GM12891 (cell line): ENCODE results near the gene GAA.

ENCODE experiments used
- POLR2A ChIP-seq: IDR thresholded peaks from 2 replicates; pipeline ENCODE4 v1.6.1; 2011; ENCODE audit warnings: low read depth, low read length, control low read depth
- POLR2AphosphoS5 ChIP-seq: IDR thresholded peaks from 2 replicates; pipeline ENCODE4 v1.6.1; 2011; ENCODE audit warnings: low read depth, low read length, control low read depth
- POU2F2 ChIP-seq: IDR thresholded peaks from 2 replicates; pipeline ENCODE4 v1.6.1; 2011; ENCODE audit warnings: low read depth, mild to moderate bottlenecking, control low read depth, low read length, moderate library complexity
- TAF1 ChIP-seq: IDR thresholded peaks from 2 replicates; pipeline ENCODE4 v1.6.1; 2011; ENCODE audit warnings: low read depth, low read length, control low read depth

- TF ChIP-seq POLR2AphosphoS5 (no peak), POLR2A (no peak), TAF1 (no peak), POU2F2 (no peak)
Observed at GRCh38 chr17:80065478-80066170, 35.8 kb upstream of the GAA start.
